Fibroblast of the aortic adventitia (primary cell): ENCODE measurements around the gene AKAP1. TPM values are rescaled to one million over a fixed set of nuclear protein-coding genes. Genes with fewer than 3 reads are reported as not detected.
A peak's percentile ranks its signal among the peaks of the same experiment; 100 is the strongest.

Experiments used
- DNase-seq: peaks from one replicate; pipeline ENCODE4 v3.0.0-alpha.2; 2010; ENCODE audit warnings: low read depth
- H3K4me3 ChIP-seq: 2 replicates; pipeline ENCODE4 v1.5.1; 2011; ENCODE audit warnings: low read depth, mild to moderate bottlenecking, control low read depth, low read length, moderate library complexity
- CTCF ChIP-seq: IDR thresholded peaks from 2 replicates; pipeline ENCODE4 v1.5.1; 2011; ENCODE audit warnings: mild to moderate bottlenecking, low read length, control low read depth, inconsistent platforms; ENCODE audit not compliant: insufficient read depth
- total RNA-seq: library from RNA; depleted of rRNA; stranded (reverse); fragments of >200 nt; gene quantifications from 2 replicates; pipeline ENCODE4 v1.2.3, GENCODE V29; 2012; ENCODE audit warnings: low replicate concordance

Gene AKAP1
- total RNA-seq, 1 donor, result 12.9 TPM

DNA sequence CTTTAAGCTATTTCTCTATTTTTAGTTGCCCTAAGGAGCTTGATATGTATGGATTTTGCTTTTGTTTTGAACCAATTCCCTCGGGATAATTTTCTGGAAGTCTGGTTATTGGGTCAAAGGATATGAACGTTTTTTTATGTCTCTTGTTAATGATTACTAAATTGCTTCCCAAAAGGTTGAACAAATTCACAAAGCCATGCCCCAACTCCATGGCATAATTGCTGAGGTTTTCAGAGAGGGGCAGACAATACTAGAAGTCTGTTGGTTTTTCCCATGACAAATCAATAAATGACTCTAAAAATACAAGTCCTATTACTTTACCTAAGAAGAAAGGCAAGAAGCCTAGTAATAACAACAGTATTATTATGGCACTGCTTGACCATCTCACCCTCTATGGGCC, 11.4 kb upstream of the AKAP1 start:
- no peak overlapping the region for H3K4me3 ChIP-seq
- no peak for DNase-seq
- TF ChIP-seq CTCF, result no peak

DNA sequence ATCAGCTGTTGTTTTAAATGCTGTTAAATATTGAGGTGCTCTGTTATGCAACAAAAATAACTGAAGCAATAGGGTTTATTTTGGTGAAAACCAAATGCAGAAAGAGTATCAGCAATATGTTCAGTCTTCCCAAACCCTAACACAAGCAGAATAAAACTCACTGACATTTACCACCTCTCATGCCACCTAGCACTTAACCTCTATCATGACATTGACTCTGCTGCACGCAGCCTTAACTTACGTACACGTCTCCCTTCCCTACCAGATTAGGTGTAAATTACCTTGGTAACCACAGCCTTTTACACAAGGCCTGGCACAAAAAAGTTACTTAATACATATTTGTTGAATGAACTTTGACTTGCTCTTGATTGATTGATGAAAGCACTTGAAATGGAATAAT, 9.9 kb upstream of the AKAP1 start:
- DNase-seq, result no peak
- H3K4me3 ChIP-seq, result no peak overlapping the region
- no peak for TF ChIP-seq CTCF

DNA sequence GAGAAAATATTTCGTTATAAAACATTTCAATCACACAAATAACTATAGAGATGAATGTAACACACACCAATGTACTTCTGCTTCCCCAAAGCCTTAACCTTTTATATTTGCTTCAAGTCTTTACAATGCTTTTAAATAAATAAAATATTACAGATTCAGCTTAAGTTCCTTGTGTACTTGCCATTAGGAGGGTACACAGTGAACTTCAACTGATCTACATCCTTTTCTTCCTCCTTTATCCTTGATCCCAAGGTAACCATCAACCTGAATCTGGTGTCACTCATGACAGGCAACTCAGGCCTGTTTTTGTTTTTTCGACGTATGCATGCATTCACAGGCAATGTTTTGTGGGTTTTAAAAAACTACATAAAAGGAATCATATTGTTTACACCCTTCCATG, 9.3 kb upstream of the AKAP1 start:
- no peak for DNase-seq
- TF ChIP-seq CTCF, result no peak
- no peak overlapping the region for H3K4me3 ChIP-seq

- no peak for DNase-seq
- no peak overlapping the region for H3K4me3 ChIP-seq
- TF ChIP-seq CTCF, result no peak
Measured at GRCh38 chr17:57077000-57077399, 8.0 kb upstream of the AKAP1 start.

DNA sequence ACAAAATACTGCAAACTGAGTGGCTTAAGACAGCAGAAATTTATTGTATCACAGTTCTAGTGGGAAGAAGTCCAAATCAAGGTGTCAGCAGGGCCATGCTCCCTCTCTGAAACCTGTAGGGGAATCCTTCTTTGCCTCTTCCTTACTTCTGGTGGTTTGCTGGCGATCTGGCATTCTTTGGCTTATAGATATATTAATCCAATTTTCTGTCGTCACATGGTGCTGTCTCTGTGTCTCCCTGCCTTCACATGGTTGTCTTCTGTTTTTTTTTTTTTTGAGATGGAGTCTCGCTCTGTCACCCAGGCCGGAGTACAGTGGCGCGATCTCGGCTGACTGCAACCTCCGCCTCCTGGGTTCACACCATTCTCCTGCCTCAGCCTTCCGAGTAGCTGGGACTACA, 6.8 kb upstream of the AKAP1 start:
- no peak for DNase-seq
- no peak overlapping the region for H3K4me3 ChIP-seq
- TF ChIP-seq CTCF, result no peak

- no peak for TF ChIP-seq CTCF
- no peak overlapping the region for H3K4me3 ChIP-seq
- DNase-seq, result peak; percentile 15
Measured at GRCh38 chr17:57080718-57081117, 4.3 kb upstream of the AKAP1 start.

DNA sequence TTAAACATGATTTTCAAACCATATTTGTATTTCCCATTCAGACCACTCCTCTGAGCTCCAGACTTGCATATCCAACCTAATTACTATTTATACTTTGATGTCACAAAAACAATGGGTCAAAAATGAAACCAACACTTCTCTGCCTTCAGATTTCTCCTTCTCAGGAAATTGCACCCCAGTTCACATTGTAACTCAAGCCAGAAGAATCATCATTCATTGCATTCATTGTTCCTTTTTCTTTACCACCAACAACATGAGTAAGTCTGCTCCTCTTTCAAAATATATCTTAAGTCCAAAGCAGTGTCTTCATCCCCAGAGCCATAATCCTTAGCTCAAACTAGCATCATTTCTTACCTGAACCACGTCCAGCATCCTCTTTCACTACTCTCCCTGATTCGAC, 2.6 kb upstream of the AKAP1 start:
- TF ChIP-seq CTCF, result no peak
- H3K4me3 ChIP-seq, result no peak overlapping the region
- DNase-seq, result no peak
